H1 (cell line): ENCODE results near the gene TMEM120B. TPM values are rescaled to one million over a fixed set of nuclear protein-coding genes. Genes with fewer than 3 reads are reported as not detected.

Experiments
- CTCF ChIA-PET: fragments of 300-600 bp; sonication (Branson Sonifier 250); formaldehyde crosslinking; loops from one replicate; lab custom pipeline; 2021; ENCODE audit not compliant: partially characterized antibody; lab: Charles Lee
- POLR2A ChIA-PET: fragments of 300-600 bp; sonication (Branson Sonifier 250); formaldehyde crosslinking; loops from one replicate; lab custom pipeline; 2021; ENCODE audit warnings: inconsistent platforms; ENCODE audit not compliant: partially characterized antibody; lab: Charles Lee
- DNase-seq, 2 experiments: peaks; one replicate each; pipeline versions ENCODE4 v3.0.0 to v3.0.0-alpha.2; 2010 to 2022; ENCODE audit warnings: low spot score in 2 of 2, low read depth in 1 of 2, mixed read lengths in 1 of 2
- FAIRE-seq: peaks from 2 replicates; lab custom pipeline; 2011; peaks lifted over from hg19 to GRCh38; lab: Jason Lieb, UNC
- H2AFZ ChIP-seq: 2 replicates; pipeline ENCODE4 v1.8.1; 2012; ENCODE audit warnings: low read length, inconsistent platforms
- H2AK5ac ChIP-seq: 2 replicates; pipeline ENCODE4 v1.6.1; 2013; ENCODE audit warnings: low read depth, low read length
- H2BK120ac ChIP-seq: replicated peaks from 2 replicates; pipeline ENCODE3; 2013; ENCODE audit warnings: low read depth, low read length, inconsistent platforms
- H2BK12ac ChIP-seq: 2 replicates; pipeline ENCODE4 v1.6.1; 2013; ENCODE audit warnings: low read depth, low read length
- H2BK15ac ChIP-seq: 2 replicates; pipeline ENCODE4 v1.6.1; 2013; ENCODE audit warnings: low read length
- H2BK20ac ChIP-seq: 2 replicates; pipeline ENCODE4 v1.6.1; 2013; ENCODE audit warnings: low read length
- H2BK5ac ChIP-seq: 2 replicates; pipeline ENCODE4 v1.6.1; 2013; ENCODE audit warnings: low read depth, low read length
- H3K14ac ChIP-seq: 2 replicates; pipeline ENCODE4 v1.6.1; 2013; ENCODE audit warnings: inconsistent platforms; ENCODE audit not compliant: insufficient read length
- H3K18ac ChIP-seq: 2 replicates; pipeline ENCODE4 v1.6.1; 2013; ENCODE audit warnings: low read length; ENCODE audit errors: extremely low read depth
- H3K23ac ChIP-seq: 2 replicates; pipeline ENCODE4 v1.6.1; 2013; ENCODE audit warnings: inconsistent platforms; ENCODE audit not compliant: insufficient read length
- H3K23me2 ChIP-seq: 2 replicates; pipeline ENCODE4 v1.6.1; 2013; ENCODE audit warnings: low read depth, low read length
- H3K27ac ChIP-seq: 2 replicates; pipeline ENCODE4 v1.6.1; 2011; ENCODE audit warnings: low read depth, low read length, inconsistent platforms
- H3K27me3 ChIP-seq, 4 experiments: replicated peaks in 1 of 4; 1 replicate in 1 of 4; 2 replicates in 3 of 4; pipeline versions ENCODE4 v1.6.1 to v1.8.1; 2011 to 2013; ENCODE audit warnings: low read length in 3 of 4, mild to moderate bottlenecking in 3 of 4, inconsistent platforms in 2 of 4, mixed read lengths in 2 of 4, moderate library complexity in 1 of 4; ENCODE audit not compliant: control insufficient read depth in 3 of 4, insufficient read depth in 3 of 4; ENCODE audit errors: extremely low read depth in 1 of 4
- H3K36me3 ChIP-seq, 4 experiments: 2 replicates each; pipeline versions ENCODE4 v1.6.1 to v1.8.1; 2011 to 2013; ENCODE audit warnings: mild to moderate bottlenecking in 4 of 4, low read length in 3 of 4, moderate library complexity in 2 of 4, control low read depth in 1 of 4, inconsistent platforms in 1 of 4; ENCODE audit not compliant: insufficient read depth in 4 of 4, control insufficient read depth in 2 of 4
- H3K4ac ChIP-seq: replicated peaks from 2 replicates; pipeline ENCODE3; 2013; ENCODE audit warnings: low read length, low read depth, mixed read lengths, inconsistent platforms; ENCODE audit not compliant: insufficient read length
- H3K4me1 ChIP-seq, 4 experiments: replicated peaks in 1 of 4; 1 replicate in 1 of 4; 2 replicates in 3 of 4; pipeline versions ENCODE4 v1.6.1 to v1.8.1; 2011 to 2013; ENCODE audit warnings: low read length in 3 of 4, inconsistent platforms in 2 of 4, mixed read lengths in 1 of 4; ENCODE audit not compliant: insufficient read depth in 4 of 4, control insufficient read depth in 3 of 4
- H3K4me2 ChIP-seq, 2 experiments: 2 replicates each; pipeline versions ENCODE4 v1.6.1 to v1.8.1; 2011 to 2013; ENCODE audit warnings: low read depth in 2 of 2, low read length in 2 of 2, control low read depth in 1 of 2, inconsistent platforms in 1 of 2, mild to moderate bottlenecking in 1 of 2; ENCODE audit not compliant: insufficient read depth in 1 of 2
- H3K4me3 ChIP-seq, 4 experiments: fragments of 200-600, 300-600 bp in 1 of 4; sonication (generic), shearing (Covaris generic), sonication (Bioruptor Twin) in 1 of 4; 2 replicates each; pipeline versions ENCODE4 v1.5.1 to v1.8.1; 2011 to 2016; ENCODE audit warnings: low read length in 4 of 4, low read depth in 3 of 4, control low read depth in 2 of 4, inconsistent platforms in 2 of 4, mild to moderate bottlenecking in 2 of 4, mixed read lengths in 1 of 4, moderate library complexity in 1 of 4; ENCODE audit not compliant: insufficient read depth in 2 of 4; ENCODE audit errors: extremely low read depth in 1 of 4
- H3K56ac ChIP-seq: replicated peaks from 2 replicates; pipeline ENCODE3; 2013; ENCODE audit warnings: low read depth, mild to moderate bottlenecking, mixed read lengths, low read length, inconsistent platforms; ENCODE audit not compliant: insufficient read length
- H3K79me1 ChIP-seq: 2 replicates; pipeline ENCODE4 v1.6.1; 2013; ENCODE audit warnings: low read depth, low read length, control low read depth
- H3K79me2 ChIP-seq, 2 experiments: 2 replicates each; pipeline versions ENCODE4 v1.6.1 to v1.8.1; 2012 to 2013; ENCODE audit warnings: low read length in 2 of 2, mild to moderate bottlenecking in 2 of 2, inconsistent platforms in 1 of 2; ENCODE audit not compliant: insufficient read depth in 2 of 2, control insufficient read depth in 1 of 2
- H3K9ac ChIP-seq, 4 experiments: replicated peaks in 1 of 4; 1 replicate in 1 of 4; 2 replicates in 3 of 4; pipeline versions ENCODE4 v1.6.1 to v1.8.1; 2011 to 2013; ENCODE audit warnings: low read depth in 3 of 4, low read length in 3 of 4, control low read depth in 2 of 4, mild to moderate bottlenecking in 2 of 4, moderate library complexity in 2 of 4, inconsistent platforms in 1 of 4; ENCODE audit errors: extremely low read depth in 1 of 4
- H3K9me3 ChIP-seq, 2 experiments: 2 replicates each; pipeline versions ENCODE4 v1.6.1 to v1.8.1; 2012 to 2013; ENCODE audit warnings: mild to moderate bottlenecking in 2 of 2, moderate library complexity in 2 of 2, control low read depth in 1 of 2, inconsistent platforms in 1 of 2, low read depth in 1 of 2, low read length in 1 of 2, mixed read lengths in 1 of 2; ENCODE audit not compliant: insufficient read depth in 2 of 2
- H4K20me1 ChIP-seq, 2 experiments: replicated peaks in 1 of 2; 2 replicates each; pipeline versions ENCODE3 to v1.8.1; 2011 to 2013; ENCODE audit warnings: inconsistent platforms in 2 of 2, low read length in 2 of 2, mild to moderate bottlenecking in 1 of 2; ENCODE audit not compliant: insufficient read depth in 2 of 2, control insufficient read depth in 1 of 2
- H4K5ac ChIP-seq: 2 replicates; pipeline ENCODE4 v1.6.1; 2013; ENCODE audit warnings: low read length, low read depth, mixed read lengths, inconsistent platforms; ENCODE audit not compliant: insufficient read length
- H4K8ac ChIP-seq: 2 replicates; pipeline ENCODE4 v1.8.0; 2013; ENCODE audit warnings: mild to moderate bottlenecking, moderate library complexity, low read length, inconsistent platforms; ENCODE audit not compliant: insufficient read depth; ENCODE audit errors: extremely low read depth
- H4K91ac ChIP-seq: replicated peaks from 2 replicates; pipeline ENCODE3; 2013; ENCODE audit warnings: low read length, mixed read lengths, inconsistent platforms; ENCODE audit not compliant: insufficient read length
- ASH2L ChIP-seq: fragments of 200-600, 300-600 bp; sonication (generic); IDR thresholded peaks from one replicate; pipeline ENCODE4 v1.7.1; 2017; ENCODE audit warnings: low read length
- BRCA1 ChIP-seq: IDR thresholded peaks from 2 replicates; pipeline ENCODE4 v1.6.1; 2012; ENCODE audit warnings: low read depth, low read length, improper control_type of control experiment
- KDM1A ChIP-seq: fragments of 200-600, 300-600 bp; sonication (generic); IDR thresholded peaks from 2 replicates; pipeline ENCODE4 v1.7.1; 2016; ENCODE audit warnings: mild to moderate bottlenecking, low read length, borderline replicate concordance
- POLR2A ChIP-seq, 2 experiments: IDR thresholded peaks; 1 replicate in 1 of 2; 2 replicates in 1 of 2; pipeline ENCODE4 v1.6.1; 2011; ENCODE audit warnings: low read depth in 2 of 2, low read length in 2 of 2, mild to moderate bottlenecking in 2 of 2; ENCODE audit errors: control extremely low read depth in 1 of 2
- POLR2AphosphoS5 ChIP-seq: IDR thresholded peaks from 2 replicates; pipeline ENCODE4 v1.6.1; 2011; ENCODE audit warnings: low read depth, low read length
- POU5F1 ChIP-seq: IDR thresholded peaks from 2 replicates; pipeline ENCODE4 v1.6.1; 2011; ENCODE audit warnings: low read depth, mild to moderate bottlenecking, low read length, moderate library complexity
- RNF2 ChIP-seq: fragments of 200-900, 300-1000 bp; sonication (generic); IDR thresholded peaks from 2 replicates; pipeline ENCODE4 v1.7.1; 2016; ENCODE audit warnings: borderline replicate concordance, low read depth, mild to moderate bottlenecking, antibody characterized with exemption, low read length; ENCODE audit not compliant: poor library complexity, severe bottlenecking; ENCODE audit errors: missing control alignments
- SAP30 ChIP-seq: fragments of 300-600 bp; sonication (generic); IDR thresholded peaks from 2 replicates; pipeline ENCODE4 v1.7.1; 2012; ENCODE audit warnings: low read length, moderate library complexity, mild to moderate bottlenecking, inconsistent platforms; ENCODE audit not compliant: insufficient read depth, insufficient replicate concordance
- TAF7 ChIP-seq: optimal IDR thresholded peaks from 2 replicates; pipeline ENCODE3; 2011; ENCODE audit warnings: low read depth, mild to moderate bottlenecking, inconsistent platforms, low read length, moderate library complexity, borderline replicate concordance
- WGBS, 2 experiments: shearing (Covaris generic) in 1 of 2; methylation state at CpG; one replicate each; pipeline versions ENCODE4 v1.1.6 to v1.1.7; 2013 to 2015; ENCODE audit warnings: low lambda C conversion rate in 2 of 2, mixed read lengths in 2 of 2, inconsistent platforms in 1 of 2, low coverage in 1 of 2, missing lambda C conversion rate in 1 of 2; ENCODE audit not compliant: insufficient replicate concordance in 2 of 2, insufficient coverage in 1 of 2, insufficient read length in 1 of 2; ENCODE audit errors: extremely low coverage in 1 of 2, missing lambda C conversion rate in 1 of 2; 5-methylcytosine and 5-hydroxymethylcytosine counted together
- polyA plus RNA-seq, 7 experiments: library from polyadenylated mRNA; depleted of rRNA in 3 of 7; stranded (reverse) in 5 of 7; unstranded in 2 of 7; fragments of >200 nt in 5 of 7; fragments of 200-250 nt in 2 of 7; gene quantifications; 1 replicate in 5 of 7; 2 replicates in 1 of 7; 4 replicates in 1 of 7; pipeline versions ENCODE4 v1.2.1 to v1.2.3, GENCODE V29; 2011 to 2013; ENCODE audit warnings: missing spikeins in 2 of 7, mixed read lengths in 2 of 7
- total RNA-seq: library from RNA; stranded (reverse); fragmentation: NEBNext Ultra II Directional; extraction: Animal tissue kit (Norgen Biotek cat#: 25700); gene quantifications from 2 replicates; pipeline ENCODE4 v1.2.1, GENCODE V29; 2021
- TF ChIP-seq, protein P1 (sequence below): IDR thresholded peaks from 2 replicates; pipeline ENCODE4 v1.6.1; 2012; ENCODE audit warnings: inconsistent platforms

The TMEM120B gene
- total and polyA plus RNA-seq, 2 of the 8 experiments (the other 6 are each of a cell fraction or from before 2014, with no cell fraction given): 22.0 to 29.1 TPM

DNA sequence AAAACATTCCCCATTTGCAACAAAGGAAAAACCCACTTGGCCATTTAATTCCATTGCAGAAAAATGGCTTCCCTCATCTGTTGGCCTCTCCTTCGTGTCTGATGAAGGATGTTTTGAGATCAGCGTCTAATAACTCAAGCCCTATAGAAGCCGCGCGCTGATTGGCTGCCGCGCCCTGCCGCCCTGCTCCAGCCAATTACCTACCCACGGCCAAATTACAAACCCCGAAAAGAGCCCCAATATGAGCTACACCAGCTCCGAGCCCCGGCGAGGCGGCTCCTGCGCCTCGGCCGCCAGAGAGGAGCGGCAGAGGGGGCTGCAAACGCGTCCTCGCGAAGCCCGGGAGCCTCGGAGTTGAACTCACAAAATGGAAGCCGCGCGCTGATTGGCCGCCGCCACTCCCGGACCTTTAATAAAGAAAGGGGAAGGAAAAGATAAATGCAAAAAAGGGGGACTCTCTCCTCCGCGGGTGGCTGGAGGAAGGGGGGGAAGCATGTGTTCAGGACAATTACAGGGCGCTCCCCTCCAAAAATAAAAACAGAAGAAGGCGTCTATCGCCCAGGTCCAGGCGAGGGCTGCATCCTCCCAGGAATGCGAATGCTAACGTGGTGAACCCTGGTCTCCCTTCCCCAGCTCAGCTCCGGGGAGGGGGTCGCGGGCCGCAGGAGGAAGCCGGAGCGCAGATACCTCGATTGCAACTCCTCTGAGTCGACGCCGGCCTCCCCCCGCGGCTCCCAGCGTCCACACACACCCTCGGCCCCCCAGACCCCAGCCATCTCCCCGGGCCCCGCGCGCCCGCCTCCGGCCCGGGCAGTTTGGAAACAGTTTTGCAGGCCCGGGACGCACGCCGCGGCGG lies 90.5 kb downstream of the TMEM120B start:
- peak overlapping the region; percentile 55; the same call in 1 of the 2 replicates for H2AK5ac ChIP-seq
- no peak overlapping the region for H2BK120ac ChIP-seq
- H3K79me1 ChIP-seq: peaks cover 12% of the 10 kb centered on the region
- peak overlapping the region; percentile 70 to 88 (median 81) for H3K4me3 ChIP-seq
- ChIA-PET CTCF (interaction anchor here (1.4 to 12.0 kb wide), 5 partner anchors 7 to 117 kb away, joined by 3 to 363 read pairs (median 8); partner anchors contain the start of genes PSMD9 and RHOF), POLR2A (interaction anchor here (0.6 to 34.9 kb wide), 20 partner anchors 3 to 335 kb away, joined by 3 to 958 read pairs (median 4); partner anchors contain the start of genes MLXIP, PSMD9, RHOF and SETD1B)
- peaks cover 30% of the 10 kb centered on the region for H3K23me2 ChIP-seq
- peak overlapping the region; percentile 83 to 92 for H3K4me2 ChIP-seq
- peak overlapping the region; percentile 73 for H3K18ac ChIP-seq
- H4K91ac ChIP-seq: peak overlapping the region; percentile 92
- FAIRE-seq (peak; percentile 81), DNase-seq (peak; percentile 70 to 88)
- H3K36me3 ChIP-seq: peaks cover 0 to 16% (median 1%) of the 10 kb centered on the region in 4 experiments; a peak in 2 of 8 replicates
- H3K23ac ChIP-seq: no peak overlapping the region
- peak overlapping the region; percentile 64 to 98 (median 92) for H3K9ac ChIP-seq
- H3K14ac ChIP-seq: peak overlapping the region; percentile 44
- no peak overlapping the region for H2AFZ ChIP-seq
- H4K5ac ChIP-seq: peak overlapping the region; percentile 88
- peaks cover 0 to 42% of the 10 kb centered on the region in 2 experiments; a peak in 2 of 4 replicates for H3K79me2 ChIP-seq
- no peaks in the 10 kb centered on the region for H3K27me3 ChIP-seq
- no peak overlapping the region for H2BK15ac ChIP-seq
- H4K20me1 ChIP-seq: peaks cover 5% of the 10 kb centered on the region in 2 experiments
- peak overlapping the region; percentile 94 for H4K8ac ChIP-seq
- WGBS, 2 experiments: 1% methylated on average over 39 of the region's 65 CpGs; no CpG with 5 or more reads in 1 of the 2 experiments
- peaks cover 12 to 28% (median 21%) of the 10 kb centered on the region in 4 experiments for H3K4me1 ChIP-seq
- peak overlapping the region; percentile 14 for H3K4ac ChIP-seq
- no peaks in the 10 kb centered on the region for H3K9me3 ChIP-seq
- peak overlapping the region; percentile 71 for H3K56ac ChIP-seq
- H2BK12ac ChIP-seq: no peak overlapping the region; the same call in 1 of the 2 replicates
- H2BK5ac ChIP-seq: peak overlapping the region; percentile 86
- H3K27ac ChIP-seq: peak overlapping the region; percentile 97
- no peak overlapping the region for H2BK20ac ChIP-seq
- TF ChIP-seq KDM1A (no peak), TAF7 (peak; percentile 90), POLR2AphosphoS5 (peak; percentile 94), ASH2L (peak; percentile 72), POU5F1 (no peak), POLR2A (IDR thresholded peaks at IDR 0.05; ENCODE audit: control extremely low read depth in 1 of 2, low read depth in 2 of 2, low read length in 2 of 2) (peak in 1 of 2 experiments; percentile 97; a peak in 2 of 3 replicates), BRCA1 (no peak), RNF2 (no peak), SAP30 (no peak)
- TF ChIP-seq, protein P1, sequence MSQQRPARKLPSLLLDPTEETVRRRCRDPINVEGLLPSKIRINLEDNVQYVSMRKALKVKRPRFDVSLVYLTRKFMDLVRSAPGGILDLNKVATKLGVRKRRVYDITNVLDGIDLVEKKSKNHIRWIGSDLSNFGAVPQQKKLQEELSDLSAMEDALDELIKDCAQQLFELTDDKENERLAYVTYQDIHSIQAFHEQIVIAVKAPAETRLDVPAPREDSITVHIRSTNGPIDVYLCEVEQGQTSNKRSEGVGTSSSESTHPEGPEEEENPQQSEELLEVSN: no peak
